NCI-H2227 treated with DMSO at 0.1 percent for 48 hours (cell line): ENCODE results near the gene TRA2A.
A peak's percentile ranks its signal among the peaks of the same experiment; 100 is the strongest.
"Not testable (repeated sequence)": the region's sequence is repeated elsewhere in the genome, so short reads cannot be mapped to it uniquely, and the experiment has no call there.

Experiments
- DNase-seq: peaks from one replicate; lab custom pipeline; 2025; lab: John Stamatoyannopoulos, UW

Gene TRA2A

DNA sequence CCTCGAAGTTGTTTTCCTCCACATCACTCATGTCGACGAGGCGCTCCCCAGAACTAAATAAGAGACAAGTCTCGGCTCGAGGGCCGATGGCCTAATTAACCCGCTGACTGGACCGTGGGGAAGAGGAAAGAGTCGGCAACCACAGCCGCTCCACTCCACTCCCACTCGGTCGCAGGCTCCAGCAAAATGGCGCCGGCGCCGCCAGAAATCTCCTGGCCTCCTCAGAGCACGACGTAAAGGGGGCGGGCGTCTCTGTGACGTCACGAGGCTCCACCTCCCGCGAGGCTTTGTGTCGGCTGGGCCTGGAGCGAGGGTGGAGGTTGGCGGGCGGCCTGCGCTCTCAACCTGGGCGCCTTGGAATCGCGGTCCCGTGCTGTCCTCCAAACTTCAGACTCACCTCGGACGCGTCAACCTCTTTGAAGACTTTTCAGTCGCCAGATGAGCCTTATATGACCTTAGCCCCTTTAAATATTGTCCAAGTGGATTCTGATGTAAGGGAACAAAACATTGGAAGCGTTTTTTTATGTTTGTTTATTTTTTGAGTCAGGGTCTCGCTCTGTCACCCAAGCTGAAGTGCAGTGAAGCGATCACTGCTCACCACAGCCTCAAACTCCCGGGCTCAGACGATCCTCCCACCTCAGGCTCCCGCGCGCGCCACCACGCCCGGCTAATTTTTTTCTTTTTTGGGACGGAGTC is at the start of gene TRA2A:
TSS of gene TRA2A (minus strand) at position 188 of the 696 bp plus-strand sequence. CDS start at position 31, 157 bp downstream.
- DNase-seq: peak; percentile 82

DNA sequence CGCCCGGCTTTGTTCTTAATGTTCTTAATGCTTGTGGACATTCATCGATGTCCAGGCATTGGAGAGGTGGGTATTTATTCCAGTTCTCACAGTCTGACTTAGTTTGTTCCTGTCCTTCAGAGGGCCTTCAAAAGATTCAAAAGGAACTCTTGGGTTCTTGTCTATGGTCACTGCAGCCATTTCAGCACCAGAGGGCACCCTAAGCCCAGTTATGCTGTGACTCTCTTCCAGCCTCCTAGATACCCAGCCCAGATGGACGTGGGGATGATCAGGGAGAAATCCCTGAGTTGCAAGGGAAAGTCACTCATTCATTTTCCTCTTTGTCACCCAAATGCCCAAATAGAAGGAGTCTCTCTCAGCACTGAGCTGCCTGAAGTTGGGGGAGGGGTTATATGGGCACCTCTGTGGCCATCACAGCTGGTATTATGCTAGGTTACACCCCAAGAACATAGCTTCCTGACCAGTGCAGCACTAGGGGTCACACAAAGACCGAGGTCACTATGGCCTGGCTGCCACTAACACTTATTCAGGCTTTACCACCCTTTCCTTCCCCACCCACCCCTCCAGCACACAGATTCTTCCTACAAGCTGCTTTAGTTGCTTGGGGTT is 38.9 kb upstream of the TRA2A start:
- peak; percentile 41 for DNase-seq

DNA sequence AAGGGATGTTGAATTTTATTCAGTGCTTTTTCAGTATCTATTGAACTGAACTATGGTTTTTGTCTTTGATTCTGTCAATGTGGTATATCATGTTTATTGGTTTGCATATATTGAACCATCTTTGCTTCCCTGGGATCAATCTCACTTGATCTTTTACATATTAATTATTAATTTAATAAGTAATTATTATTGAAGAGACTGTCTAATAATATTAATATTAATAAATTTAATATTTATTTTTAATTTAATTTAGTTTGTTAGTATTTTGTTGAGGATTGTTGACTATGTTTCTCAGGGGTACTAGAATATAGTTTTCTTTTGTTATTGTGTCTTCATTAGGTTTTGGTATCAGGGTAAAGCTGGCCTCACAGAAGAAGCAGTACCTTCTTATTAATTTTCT is 26.5 kb upstream of the TRA2A start:
- no peak for DNase-seq

DNA sequence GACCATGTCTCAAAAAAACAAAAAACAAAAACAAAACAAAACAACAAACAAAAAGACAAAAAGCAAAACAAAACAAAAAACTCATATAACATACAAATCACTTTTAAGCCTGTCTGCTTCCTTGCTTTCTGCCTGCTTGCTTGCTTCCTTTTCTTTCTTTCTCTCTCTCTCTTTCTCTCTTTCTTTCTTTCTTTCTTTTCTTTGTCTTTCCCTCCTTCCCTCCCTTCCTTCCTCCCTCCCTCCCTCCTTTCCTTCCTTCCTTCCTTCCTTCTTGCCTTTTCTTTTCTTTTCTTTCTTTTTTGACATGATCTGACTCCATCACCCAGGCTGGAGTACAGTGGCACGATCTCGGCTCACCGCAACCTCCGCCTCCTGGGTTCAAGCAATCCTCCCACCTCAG is 15.9 kb upstream of the TRA2A start:
- DNase-seq: no peak

DNA sequence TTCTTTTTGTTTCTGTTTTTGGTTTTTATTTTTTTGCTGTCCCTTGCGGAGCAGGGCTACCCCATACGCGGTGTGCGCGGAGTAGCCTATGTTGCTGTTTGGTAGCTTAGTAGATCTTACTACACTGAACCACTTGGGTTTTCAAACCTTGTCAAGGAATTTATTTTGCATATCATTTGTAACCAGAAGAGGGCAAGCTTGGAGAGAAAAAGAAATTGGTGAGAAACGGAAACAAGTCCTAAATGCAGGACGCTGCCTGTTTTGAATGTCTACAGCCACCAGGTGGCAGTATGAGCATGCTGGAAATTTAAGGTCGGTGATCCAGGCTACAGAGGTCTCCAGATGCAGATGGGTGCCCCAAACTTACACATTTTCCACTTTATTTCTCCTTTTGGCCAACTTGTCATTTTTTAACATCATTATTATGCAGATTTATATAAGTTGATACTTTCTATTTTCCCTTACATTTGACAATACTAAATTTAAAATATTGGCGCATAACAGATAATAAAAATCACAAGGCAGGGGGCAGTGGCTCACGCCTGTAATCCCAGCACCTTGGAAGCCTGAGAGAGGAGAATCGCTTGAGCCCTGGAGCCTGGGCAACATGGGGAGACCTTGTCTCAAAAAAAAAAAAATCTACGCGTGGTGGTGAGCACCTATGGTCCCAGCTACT is 15.3 kb upstream of the TRA2A start:
- peak; percentile 65 for DNase-seq

DNA sequence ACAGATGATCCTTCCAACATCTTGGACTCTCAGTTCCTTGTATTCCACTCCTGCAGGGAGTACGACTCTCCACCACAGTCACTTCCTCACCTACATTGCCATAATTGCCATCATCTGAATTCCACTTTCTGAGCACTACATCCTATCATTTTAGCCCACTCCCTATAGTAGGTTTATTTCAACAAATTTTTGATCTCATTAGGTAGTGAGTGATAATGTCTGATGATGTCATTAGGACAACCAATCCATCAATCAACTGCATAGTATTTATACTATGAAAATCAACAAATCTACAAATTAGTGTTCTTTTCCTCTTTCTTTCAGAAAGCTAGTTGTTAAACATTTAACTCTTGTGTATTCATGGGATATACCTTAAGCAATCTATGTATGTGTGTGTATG is 13.7 kb upstream of the TRA2A start:
- DNase-seq: no peak

DNA sequence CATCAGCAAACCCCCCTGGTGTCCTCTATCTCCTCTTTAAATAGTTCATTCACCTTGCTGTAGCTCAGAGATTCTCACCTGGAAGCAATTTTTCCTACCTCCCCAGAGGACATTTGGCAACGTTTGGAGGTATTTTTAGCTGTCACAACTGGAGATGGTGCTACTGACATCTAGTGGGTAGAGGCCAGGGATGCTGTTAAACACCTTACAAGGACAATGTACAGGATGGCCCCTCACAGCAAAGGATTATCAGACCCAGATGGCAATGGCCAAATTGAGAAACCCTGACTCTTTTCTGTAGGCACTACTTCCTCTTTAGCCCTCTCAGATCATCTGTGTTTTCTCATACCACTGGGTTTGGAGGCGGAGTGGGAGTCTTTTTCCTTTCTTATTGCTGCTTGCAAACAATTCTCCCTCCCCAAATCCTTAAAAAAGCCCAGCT is 13.2 kb upstream of the TRA2A start:
- DNase-seq: no peak

DNA sequence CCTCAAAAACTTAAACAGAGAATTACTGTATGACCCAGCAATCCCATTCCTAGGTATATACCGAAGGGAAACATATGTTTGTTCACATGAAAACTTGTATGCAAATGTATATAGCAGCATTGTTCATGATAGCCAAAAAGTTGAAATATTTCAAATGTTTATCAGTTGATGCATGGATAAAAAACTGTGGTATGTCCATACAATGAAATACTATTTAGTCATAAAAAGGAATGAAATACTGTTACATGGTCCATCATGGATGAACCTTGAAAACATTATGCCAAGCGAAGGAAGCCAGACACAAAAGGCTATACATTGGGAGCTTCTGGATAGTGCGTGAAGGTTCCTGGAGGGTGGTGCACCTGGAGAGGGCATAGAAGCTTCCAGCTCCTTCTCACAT is 11.0 kb upstream of the TRA2A start:
- no peak for DNase-seq

DNA sequence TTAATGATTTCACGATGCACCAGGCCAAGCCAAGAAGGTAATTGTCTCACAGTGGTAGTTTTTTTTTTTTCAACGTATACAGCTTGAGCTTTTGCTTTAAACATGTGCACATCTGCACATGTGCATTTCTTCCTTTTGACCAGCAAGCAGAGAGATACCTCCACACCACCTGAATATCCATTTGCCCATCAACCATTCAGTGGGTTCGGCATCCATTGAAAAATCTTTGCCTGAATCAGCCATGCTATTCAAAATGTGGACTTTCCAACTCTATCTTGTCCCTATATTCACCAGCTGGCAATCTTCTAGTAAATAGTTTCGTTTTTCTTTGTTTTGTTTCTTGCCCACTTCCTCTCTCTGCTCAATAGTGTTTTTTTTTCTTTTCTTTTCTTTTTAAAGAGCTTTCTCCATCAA is 7.7 kb upstream of the TRA2A start:
- no peak for DNase-seq

DNA sequence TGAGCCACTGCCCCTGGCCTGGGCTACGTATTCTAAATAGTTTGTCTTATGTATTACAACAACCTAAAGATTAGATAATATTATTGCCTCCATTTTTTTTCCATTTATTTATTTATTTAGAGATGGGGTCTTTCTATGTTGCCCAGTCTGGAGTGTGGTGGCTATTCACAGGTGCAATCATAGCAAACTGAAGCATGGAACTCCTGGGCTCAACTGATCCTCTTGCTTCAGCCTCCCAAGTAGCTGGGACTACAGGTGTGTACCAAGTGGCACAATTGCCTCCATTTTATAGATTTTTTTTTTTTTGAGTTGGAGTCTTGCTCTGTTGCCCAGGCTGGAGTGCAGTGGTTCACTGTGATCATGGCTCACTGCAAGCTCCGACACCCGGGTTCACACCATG is 6.5 kb upstream of the TRA2A start:
- DNase-seq: no peak

DNA sequence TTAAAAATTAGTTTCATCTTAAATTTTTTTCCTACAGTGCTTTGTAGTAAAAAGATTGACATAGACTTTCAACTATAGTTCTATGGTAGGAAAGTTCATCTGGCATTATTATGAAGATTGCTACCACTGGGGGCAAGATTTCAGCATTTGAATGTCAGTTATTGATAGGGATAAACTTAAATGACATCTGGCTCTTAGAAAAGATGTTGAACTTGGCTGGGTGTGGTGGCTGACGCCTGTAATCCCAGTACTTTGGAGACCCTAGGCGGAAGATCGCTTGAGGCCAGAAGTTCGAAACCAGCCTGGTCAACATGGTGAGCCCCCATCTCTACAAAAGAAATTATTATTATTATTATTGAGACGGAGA is 1.4 kb upstream of the TRA2A start:
- no peak for DNase-seq

DNA sequence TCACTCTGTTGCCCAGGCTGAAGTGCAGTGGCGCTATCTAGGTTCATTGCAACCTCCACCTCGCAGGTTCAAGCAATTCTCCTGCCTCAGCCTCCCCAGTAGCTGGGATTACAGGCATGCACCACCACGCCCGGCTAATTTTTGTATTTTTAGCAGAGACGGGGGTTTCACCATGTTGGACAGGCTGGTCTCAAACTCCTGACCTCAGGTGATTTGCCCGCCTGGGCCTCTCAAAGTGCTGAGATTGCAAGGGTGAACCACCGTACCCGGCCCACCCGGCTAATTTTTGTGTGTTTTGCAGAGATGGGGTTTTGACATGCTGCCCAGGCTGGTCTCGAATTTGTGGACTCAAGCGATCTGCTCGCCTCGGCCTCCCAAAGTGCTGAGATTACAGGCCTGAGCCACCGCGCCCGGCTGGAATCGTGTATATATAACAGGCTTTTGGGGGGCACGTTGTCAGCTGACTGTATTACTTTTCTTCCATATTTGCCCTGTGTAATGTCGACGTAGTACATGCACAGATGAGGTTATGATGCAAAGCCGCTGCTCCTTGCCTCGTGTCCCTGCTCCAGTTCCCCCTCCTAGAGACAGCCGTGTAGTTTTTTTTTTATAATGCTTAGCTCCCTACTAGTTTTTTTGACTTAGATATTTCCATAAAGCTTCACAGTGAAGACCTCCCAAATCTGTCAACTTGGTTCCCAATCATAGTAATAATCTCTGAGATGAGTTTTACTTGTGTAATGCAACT is 883 bp upstream of the TRA2A start:
- no peak for DNase-seq

DNA sequence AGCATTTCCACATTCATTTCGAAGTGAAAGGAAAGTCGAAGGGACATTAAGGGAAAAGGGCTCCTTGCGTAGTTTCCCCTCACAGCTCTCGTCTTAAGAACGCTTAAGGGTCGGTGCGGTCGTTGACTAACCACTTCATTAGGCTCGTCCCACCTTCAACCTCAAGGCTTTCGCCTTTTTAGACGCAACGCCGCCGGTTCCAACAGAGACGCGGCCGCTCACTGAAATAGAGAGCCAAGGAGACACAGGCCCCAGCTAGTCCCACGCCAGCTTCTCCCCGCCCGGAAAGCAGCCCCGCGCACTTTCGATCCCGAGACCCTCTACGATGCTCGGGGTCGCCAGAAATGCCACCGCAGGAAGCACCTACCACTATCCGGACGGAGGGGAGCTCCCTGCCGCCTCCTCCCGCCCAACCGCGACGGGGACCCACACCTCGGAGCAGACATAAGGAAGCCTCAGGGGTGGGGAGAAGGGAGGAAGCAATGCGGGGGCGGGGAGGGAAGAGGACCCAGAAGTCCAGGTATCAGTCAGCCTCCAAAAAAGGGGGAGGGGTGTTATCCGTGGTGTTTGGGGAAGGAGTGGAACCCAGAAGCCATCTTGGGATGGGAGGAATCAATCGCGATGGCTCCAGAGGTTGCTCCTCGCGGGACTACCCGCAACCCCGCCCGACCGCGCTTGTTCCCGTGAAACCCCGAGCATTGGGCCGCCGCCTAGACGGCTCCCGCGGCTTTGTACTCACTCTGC is 559 bp downstream of the TRA2A start:
- peak; percentile 41 for DNase-seq

DNA sequence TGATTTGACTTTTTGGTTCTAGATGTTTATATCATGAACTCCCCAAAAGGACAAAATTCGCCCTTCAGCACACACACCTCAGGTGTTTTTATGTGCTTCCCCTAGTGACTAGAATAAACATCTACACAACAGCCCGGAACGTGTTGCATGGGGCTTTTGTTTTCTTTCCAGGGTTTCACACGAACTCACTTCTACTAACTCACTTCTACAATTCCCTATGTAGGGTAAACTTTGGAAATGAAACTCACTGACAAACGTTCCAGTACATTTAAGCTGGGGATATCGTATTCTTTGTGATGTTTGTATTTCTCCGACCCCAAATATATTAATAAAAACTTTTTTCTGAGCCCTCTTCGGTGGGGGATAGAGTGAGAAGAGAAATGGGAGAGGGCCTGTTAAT is 1.4 kb downstream of the TRA2A start:
- peak; percentile 24 for DNase-seq

DNA sequence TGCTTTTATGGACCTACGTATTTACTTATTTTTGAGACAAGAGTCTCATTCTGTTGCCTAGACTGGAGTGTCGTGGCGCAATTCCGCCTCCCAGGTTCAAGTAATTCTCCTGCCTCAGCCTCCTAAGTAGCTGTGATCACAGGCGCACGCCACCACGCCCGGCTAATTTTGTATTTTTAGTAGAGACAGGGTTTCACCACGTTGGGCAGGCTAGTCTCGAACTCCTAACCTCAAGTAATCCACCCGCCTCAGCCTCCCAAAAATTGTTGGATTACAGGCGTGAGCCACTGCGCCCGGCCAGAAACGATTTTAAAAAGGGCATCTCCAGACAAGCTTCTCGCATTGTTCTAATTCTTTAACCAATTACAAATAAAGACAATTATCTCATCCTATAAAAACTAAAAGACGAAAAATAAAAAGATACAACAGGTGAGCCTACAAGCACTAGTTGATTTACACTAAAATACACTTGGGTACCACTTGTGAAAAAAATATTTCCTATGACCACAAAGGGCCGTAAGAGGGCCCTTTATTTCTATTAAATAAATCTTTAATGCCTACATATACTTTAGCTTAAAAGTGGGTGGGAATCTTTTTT is 2.4 kb downstream of the TRA2A start:
- no peak for DNase-seq

DNA sequence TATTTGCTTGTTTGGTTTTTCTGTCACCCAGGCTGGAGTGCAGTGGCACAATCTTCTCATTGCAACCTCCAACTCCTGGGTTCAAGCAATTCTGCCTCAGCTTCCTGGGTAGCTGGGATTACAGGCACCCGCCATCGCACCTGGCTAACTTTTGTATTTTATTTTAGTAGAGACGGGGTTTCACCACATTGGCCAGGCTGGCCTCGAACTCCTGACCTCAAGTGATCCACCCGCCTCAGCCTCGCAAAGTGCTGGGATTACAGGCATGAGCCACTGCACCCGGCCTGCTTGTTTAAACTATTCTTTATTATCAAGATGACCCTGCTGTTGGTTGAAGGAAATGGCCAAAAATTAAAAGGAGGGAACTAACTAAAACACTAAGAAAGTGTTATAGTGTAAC is 6.2 kb downstream of the TRA2A start:
- DNase-seq: not testable (repeated sequence)

DNA sequence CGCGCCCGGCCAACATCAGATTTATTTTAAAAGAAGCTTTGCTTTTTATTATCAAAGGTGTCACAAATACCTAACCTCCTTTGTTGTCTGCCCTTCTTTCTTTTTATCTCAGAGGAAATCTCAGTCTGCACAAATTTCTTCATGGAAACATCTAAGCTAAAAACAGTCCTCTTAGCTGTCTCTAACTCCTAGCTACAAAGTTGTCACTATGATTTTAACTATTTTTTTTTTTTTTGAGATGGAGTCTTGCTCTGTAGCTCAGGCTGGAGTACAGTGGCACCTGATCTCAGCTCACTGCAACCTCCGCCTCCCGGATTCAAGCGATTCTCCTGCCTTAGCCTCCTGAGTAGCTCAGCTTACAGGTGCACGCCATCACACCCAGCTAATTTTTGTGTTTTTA is 7.3 kb downstream of the TRA2A start:
- DNase-seq: no peak

DNA sequence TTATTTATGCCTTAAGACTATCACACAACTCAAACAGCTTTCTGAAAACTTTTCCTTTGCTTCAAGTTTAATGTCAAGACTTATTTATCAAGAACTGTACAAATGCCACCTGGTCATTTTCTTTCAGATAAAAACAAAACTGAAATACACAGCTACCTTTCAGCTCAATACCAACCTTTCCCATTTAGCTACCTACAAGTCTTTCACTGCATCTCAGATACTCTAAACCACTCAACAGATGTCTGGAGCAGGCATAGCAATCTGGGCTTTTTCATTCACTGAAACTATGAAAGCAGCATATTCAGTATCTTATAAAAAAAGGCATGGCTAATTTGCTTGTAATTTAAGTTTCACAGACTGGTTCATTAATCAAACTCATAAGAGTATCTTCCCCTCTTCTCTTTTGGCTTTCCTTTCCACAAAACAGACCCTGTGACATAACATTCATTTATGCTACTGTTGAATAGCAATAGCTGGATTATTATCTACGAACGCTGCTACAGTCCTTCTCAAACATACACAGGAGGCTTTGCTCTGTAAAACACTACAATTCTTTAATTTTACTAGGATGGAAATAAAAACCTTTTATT is 8.2 kb downstream of the TRA2A start:
- no peak for DNase-seq

DNA sequence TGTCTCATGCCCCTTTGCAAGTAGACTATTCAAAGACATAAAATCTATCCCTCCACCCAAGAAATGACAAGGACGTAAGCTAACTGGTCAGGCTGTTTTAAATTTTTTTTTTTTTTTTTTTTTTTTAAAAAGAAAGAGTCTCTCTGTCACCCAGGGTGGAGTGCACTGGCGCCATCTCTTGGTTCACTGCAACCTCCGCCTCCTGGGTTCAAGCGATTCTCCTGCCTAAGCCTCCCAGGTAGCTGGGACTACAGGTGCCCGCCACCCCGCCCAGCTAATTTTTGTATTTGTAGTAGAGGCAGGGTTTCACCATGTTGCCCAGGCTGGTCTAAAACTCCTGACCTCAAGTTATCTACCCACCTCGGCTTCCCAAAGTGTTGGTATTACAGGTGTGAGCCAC is 11.2 kb downstream of the TRA2A start:
- DNase-seq: no peak

DNA sequence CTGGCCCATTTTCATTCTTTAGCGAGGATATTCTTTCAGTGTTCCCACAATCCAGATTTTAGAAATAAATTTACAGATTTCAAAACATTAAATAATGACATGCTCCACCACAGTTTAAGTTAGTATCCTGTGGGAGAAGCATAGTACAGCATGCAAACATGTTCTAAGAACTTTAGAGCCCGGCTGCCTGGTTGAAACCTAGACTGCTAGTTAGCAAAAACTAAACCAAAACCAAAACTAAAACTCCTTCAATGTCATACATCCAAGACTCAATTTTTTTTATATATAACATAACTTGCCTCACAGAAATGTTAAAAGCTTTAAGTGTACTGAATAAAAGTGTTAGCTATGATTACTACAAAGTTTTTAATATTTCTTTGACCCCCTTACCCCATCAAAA is 17.0 kb downstream of the TRA2A start:
- no peak for DNase-seq

DNA sequence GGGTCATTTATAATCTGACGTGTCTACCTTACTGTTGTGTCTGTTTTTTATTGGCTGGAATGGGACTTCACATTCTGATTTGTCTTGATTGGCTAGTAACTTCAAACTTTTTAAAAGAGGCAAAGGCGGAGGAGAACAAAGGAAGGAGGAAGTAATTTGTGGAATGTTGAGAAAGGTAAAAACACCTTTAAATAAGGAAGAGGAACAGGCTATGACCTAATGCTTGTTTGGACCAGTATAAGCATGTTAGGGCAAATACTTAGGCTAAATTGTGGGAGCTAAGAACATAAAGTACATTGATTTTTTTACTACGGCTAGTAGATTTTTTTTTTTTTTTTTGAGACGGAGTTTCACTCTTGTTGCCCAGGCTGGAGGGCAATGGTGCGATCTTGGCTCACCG is 18.0 kb downstream of the TRA2A start:
- not testable (repeated sequence) for DNase-seq
